Measurements from ENCODE around the gene SAMSN1. TPM values are rescaled to one million over a fixed set of nuclear protein-coding genes. Genes with fewer than 3 reads are reported as not detected.

The SAMSN1 gene
- total RNA-seq, 2 experiments from 2014 or later = 47.5 to 48.4 TPM

DNA sequence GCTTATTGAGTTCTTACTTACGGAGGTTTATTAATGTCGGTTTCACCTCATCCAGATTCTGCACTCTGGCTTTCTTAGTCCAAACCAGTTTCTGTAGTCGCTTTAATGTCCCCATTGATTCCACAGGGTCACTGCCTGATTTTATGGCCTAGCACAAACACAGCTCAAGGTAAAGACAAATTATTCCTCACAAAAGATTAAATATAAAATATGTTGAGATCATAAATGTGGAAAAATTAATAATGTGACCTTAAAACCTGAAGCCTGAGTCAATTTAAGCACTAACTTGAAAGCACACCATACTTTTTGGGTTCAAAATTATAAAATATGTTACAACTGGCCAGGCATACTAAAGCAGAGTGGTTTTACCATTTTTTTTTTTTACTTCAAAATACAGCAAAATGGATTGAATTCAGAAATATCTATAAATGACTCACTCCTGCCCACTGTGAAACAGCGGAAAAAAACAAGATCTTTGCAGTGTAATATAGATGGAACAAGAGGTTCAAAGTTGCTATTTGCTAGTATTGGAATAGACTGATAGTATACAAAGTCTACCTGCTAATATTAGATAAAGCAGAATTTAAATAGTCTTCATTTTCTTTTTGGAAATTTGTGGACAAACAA lies 37.6 kb upstream of the SAMSN1 start:
- CTCF ChIA-PET = interaction anchor here (0.6 kb wide), 1 partner anchor 154 kb away, joined by 3 read pairs; no protein-coding TSS in a partner anchor
- H3K4me3 Mint-ChIP-seq = no peak overlapping the region
- no peak for DNase-seq
- no peak overlapping the region for H3K27ac Mint-ChIP-seq
- H3K27me3 Mint-ChIP-seq = peaks cover 4% of the 10 kb centered on the region
- POLR2A ChIA-PET = no interaction called here
- H3K9me3 Mint-ChIP-seq = peaks cover 3% of the 10 kb centered on the region
- intact Hi-C loops (cut with micrococcal nuclease) = no loop called here
- H3K36me3 Mint-ChIP-seq = no peaks in the 10 kb centered on the region
- H3K4me1 Mint-ChIP-seq (ENCODE audit: low read depth) = peaks cover 22% of the 10 kb centered on the region

DNA sequence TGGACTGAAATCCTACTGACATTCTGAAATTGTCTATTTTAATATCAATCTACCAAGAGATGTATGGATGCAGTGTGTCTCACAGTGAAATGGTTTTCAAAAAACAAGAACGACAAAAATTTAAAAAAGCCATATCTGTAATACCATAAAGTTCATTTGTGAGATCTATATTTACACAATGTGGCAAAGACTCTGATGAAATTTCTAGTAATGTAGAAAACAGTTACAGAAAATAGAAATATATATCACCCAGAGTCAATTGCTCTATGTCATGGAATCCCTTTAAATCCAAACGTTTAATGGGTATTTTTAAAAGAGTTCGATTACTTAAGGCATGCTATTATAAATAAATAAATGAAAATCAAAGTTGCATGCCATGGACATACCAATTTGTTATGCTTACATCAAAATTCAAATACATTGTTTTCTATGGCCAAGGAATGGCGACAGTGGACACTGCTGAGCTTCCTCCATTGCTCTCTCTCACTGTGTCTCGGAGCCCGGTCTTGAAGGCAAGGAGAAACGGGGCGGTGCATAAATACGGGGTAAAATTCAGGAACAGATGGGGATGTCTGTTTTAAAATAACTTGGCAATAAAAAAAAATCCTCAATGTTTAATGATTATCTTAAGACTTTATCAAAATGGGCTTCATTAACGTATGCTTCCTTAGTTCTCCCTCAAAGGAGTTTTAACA lies 37.0 kb upstream of the SAMSN1 start:
- H3K27me3 Mint-ChIP-seq = peaks cover 4% of the 10 kb centered on the region
- POLR2A ChIA-PET = no interaction called here
- H3K36me3 Mint-ChIP-seq = no peaks in the 10 kb centered on the region
- H3K4me1 Mint-ChIP-seq (ENCODE audit: low read depth) = peaks cover 24% of the 10 kb centered on the region
- intact Hi-C loops (cut with micrococcal nuclease) = loop anchor here (1.0 kb wide), 2 partner anchors 7 to 35 kb away; no protein-coding TSS in a partner anchor
- no peak overlapping the region for H3K4me3 Mint-ChIP-seq
- CTCF ChIA-PET = interaction anchor here (0.6 kb wide), 1 partner anchor 155 kb away, joined by 3 read pairs; no protein-coding TSS in a partner anchor
- H3K9me3 Mint-ChIP-seq = no peaks in the 10 kb centered on the region
- DNase-seq = no peak
- H3K27ac Mint-ChIP-seq = no peak overlapping the region

- intact Hi-C loops (cut with micrococcal nuclease) = loop anchor here (1.0 kb wide), 2 partner anchors 8 to 34 kb away; no protein-coding TSS in a partner anchor
- H3K4me1 Mint-ChIP-seq (ENCODE audit: low read depth) = peaks cover 24% of the 10 kb centered on the region
- ChIA-PET POLR2A (no interaction called here), CTCF (no interaction called here)
- peak overlapping the region; percentile 26 for H3K27ac Mint-ChIP-seq
- H3K36me3 Mint-ChIP-seq = no peaks in the 10 kb centered on the region
- peak; percentile 17 for DNase-seq
- no peaks in the 10 kb centered on the region for H3K9me3 Mint-ChIP-seq
- peaks cover 4% of the 10 kb centered on the region for H3K27me3 Mint-ChIP-seq
- peak overlapping the region; percentile 42 for H3K4me3 Mint-ChIP-seq
These were observed 35.9 kb upstream of the SAMSN1 start for GRCh38 chr21:14581902-14582457.

GRCh38 chr21:14573244-14573643 lies 27.1 kb upstream of the SAMSN1 start:
- no peak for DNase-seq
- CTCF ChIA-PET = interaction anchor here (1.2 kb wide), 1 partner anchor 28 kb away, joined by 3 read pairs; no protein-coding TSS in a partner anchor
- no peaks in the 10 kb centered on the region for H3K36me3 Mint-ChIP-seq
- POLR2A ChIA-PET = no interaction called here
- peak overlapping the region; percentile 29 for H3K27ac Mint-ChIP-seq
- no peaks in the 10 kb centered on the region for H3K9me3 Mint-ChIP-seq
- no peak overlapping the region for H3K4me3 Mint-ChIP-seq
- intact Hi-C loops (cut with micrococcal nuclease) = loop anchor here (2.0 kb wide), 3 partner anchors 16 to 38 kb away; partner anchors contain the start of gene SAMSN1
- no peaks in the 10 kb centered on the region for H3K27me3 Mint-ChIP-seq
- H3K4me1 Mint-ChIP-seq (ENCODE audit: low read depth) = peaks cover 16% of the 10 kb centered on the region

- H3K4me1 Mint-ChIP-seq (ENCODE audit: low read depth) = peaks cover 14% of the 10 kb centered on the region
- intact Hi-C loops (cut with micrococcal nuclease) = loop anchor here (2.0 kb wide), 3 partner anchors 17 to 37 kb away; partner anchors contain the start of gene SAMSN1
- H3K36me3 Mint-ChIP-seq = no peaks in the 10 kb centered on the region
- ChIA-PET CTCF (interaction anchor here (0.8 to 1.1 kb wide), 2 partner anchors 9 to 166 kb away, joined by 3 read pairs; no protein-coding TSS in a partner anchor), POLR2A (interaction anchor here (1.1 kb wide), 1 partner anchor 8 kb away, joined by 3 read pairs; no protein-coding TSS in a partner anchor)
- peak overlapping the region; percentile 5 for H3K27ac Mint-ChIP-seq
- no peak for DNase-seq
- no peaks in the 10 kb centered on the region for H3K27me3 Mint-ChIP-seq
- H3K9me3 Mint-ChIP-seq = no peaks in the 10 kb centered on the region
- H3K4me3 Mint-ChIP-seq = no peak overlapping the region
These were observed 26.2 kb upstream of the SAMSN1 start for GRCh38 chr21:14572204-14572780.

- no peak overlapping the region for H3K27ac Mint-ChIP-seq
- CTCF ChIA-PET = no interaction called here
- no peak overlapping the region for H3K4me3 Mint-ChIP-seq
- no peaks in the 10 kb centered on the region for H3K36me3 Mint-ChIP-seq
- peaks cover 16% of the 10 kb centered on the region for H3K4me1 Mint-ChIP-seq (ENCODE audit: low read depth)
- intact Hi-C loops (cut with micrococcal nuclease) = no loop called here
- no peak for DNase-seq
- POLR2A ChIA-PET = no interaction called here
- H3K9me3 Mint-ChIP-seq = no peaks in the 10 kb centered on the region
- no peaks in the 10 kb centered on the region for H3K27me3 Mint-ChIP-seq
These were observed 23.8 kb upstream of the SAMSN1 start for GRCh38 chr21:14569868-14570267.

DNA sequence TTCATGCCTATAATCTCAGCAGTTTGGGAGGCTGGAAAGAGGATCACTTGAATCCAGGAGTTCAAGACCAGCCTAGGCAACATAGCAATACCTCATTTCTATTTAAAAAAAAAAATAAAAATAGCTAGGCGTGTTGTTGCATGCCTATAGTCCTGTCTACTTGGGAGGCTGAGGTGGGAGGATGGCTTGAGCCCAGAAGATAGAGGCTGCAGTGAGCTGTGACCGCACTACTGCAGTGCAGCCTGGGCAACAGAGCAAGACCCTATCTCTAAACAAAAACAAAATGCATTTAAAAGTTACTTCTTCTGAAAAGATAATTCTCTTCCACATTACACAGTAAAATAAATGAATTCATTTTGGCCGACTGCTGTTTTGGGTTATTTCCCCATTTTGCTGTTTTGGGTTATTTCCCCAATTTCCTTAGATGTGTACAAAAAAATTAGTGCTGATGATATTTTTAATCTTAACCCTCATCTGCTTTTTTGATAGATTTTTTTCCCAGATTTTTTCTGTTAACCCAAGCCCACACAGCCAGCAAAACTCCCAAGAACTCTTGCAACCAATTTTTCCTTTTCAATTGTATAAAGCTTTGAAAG lies 23.0 kb upstream of the SAMSN1 start:
- ChIA-PET POLR2A (no interaction called here), CTCF (no interaction called here)
- Mint-ChIP-seq H3K27ac (no peak overlapping the region), H3K27me3 (no peaks in the 10 kb centered on the region), H3K36me3 (no peaks in the 10 kb centered on the region), H3K4me3 (no peak overlapping the region), H3K4me1 (ENCODE audit: low read depth) (peaks cover 16% of the 10 kb centered on the region), H3K9me3 (no peaks in the 10 kb centered on the region)
- DNase-seq = no peak
- intact Hi-C loops (cut with micrococcal nuclease) = no loop called here

- POLR2A ChIA-PET = no interaction called here
- H3K36me3 Mint-ChIP-seq = no peaks in the 10 kb centered on the region
- H3K27ac Mint-ChIP-seq = no peak overlapping the region
- intact Hi-C loops (cut with micrococcal nuclease) = no loop called here
- no peaks in the 10 kb centered on the region for H3K9me3 Mint-ChIP-seq
- peaks cover 7% of the 10 kb centered on the region for H3K4me1 Mint-ChIP-seq (ENCODE audit: low read depth)
- CTCF ChIA-PET = interaction anchor here (0.9 kb wide), 1 partner anchor 108 kb away, joined by 3 read pairs; no protein-coding TSS in a partner anchor
- H3K4me3 Mint-ChIP-seq = no peak overlapping the region
- no peaks in the 10 kb centered on the region for H3K27me3 Mint-ChIP-seq
- DNase-seq = no peak
These were observed 21.5 kb upstream of the SAMSN1 start for GRCh38 chr21:14567331-14568279.

DNA sequence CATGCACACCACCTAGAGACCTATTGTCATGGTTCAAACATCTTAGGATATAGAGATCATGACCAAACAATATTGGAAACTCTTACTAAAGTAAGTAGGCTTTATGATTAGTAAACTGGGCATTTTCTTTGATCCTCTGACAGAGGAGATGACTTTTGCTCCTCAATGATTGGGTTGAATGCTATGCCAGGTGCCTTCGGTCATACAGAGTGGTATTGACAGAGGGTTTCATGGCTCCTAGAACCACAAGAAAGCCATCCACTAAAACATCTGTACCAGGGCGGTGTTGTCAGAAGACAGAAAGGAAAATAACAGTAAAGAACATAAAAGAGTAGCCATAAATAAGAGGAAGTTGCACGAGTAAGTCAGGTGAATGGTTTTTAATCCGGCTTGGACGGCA lies 20.8 kb upstream of the SAMSN1 start:
- H3K27me3 Mint-ChIP-seq = no peaks in the 10 kb centered on the region
- no peaks in the 10 kb centered on the region for H3K9me3 Mint-ChIP-seq
- intact Hi-C loops (cut with micrococcal nuclease) = no loop called here
- H3K36me3 Mint-ChIP-seq = no peaks in the 10 kb centered on the region
- no peak overlapping the region for H3K4me3 Mint-ChIP-seq
- no peak for DNase-seq
- no peak overlapping the region for H3K27ac Mint-ChIP-seq
- ChIA-PET POLR2A (no interaction called here), CTCF (no interaction called here)
- H3K4me1 Mint-ChIP-seq (ENCODE audit: low read depth) = peaks cover 2% of the 10 kb centered on the region

- intact Hi-C loops (cut with micrococcal nuclease) = no loop called here
- ChIA-PET POLR2A (interaction anchor here (0.9 kb wide), 1 partner anchor 20 kb away, joined by 3 read pairs; no protein-coding TSS in a partner anchor), CTCF (interaction anchor here (1.0 kb wide), 1 partner anchor 9 kb away, joined by 3 read pairs; no protein-coding TSS in a partner anchor)
- Mint-ChIP-seq H3K27ac (no peak overlapping the region), H3K9me3 (peaks cover 10% of the 10 kb centered on the region), H3K4me1 (ENCODE audit: low read depth) (peaks cover 15% of the 10 kb centered on the region), H3K4me3 (no peak overlapping the region), H3K27me3 (no peaks in the 10 kb centered on the region), H3K36me3 (peaks cover 6% of the 10 kb centered on the region)
- DNase-seq = no peak
These were observed 16.8 kb upstream of the SAMSN1 start for GRCh38 chr21:14562959-14563358.

- Mint-ChIP-seq H3K27me3 (no peaks in the 10 kb centered on the region), H3K4me3 (no peak overlapping the region), H3K36me3 (peaks cover 6% of the 10 kb centered on the region), H3K27ac (no peak overlapping the region), H3K9me3 (peaks cover 10% of the 10 kb centered on the region), H3K4me1 (ENCODE audit: low read depth) (peaks cover 19% of the 10 kb centered on the region)
- ChIA-PET POLR2A (no interaction called here), CTCF (no interaction called here)
- intact Hi-C loops (cut with micrococcal nuclease) = no loop called here
- no peak for DNase-seq
These were observed 14.4 kb upstream of the SAMSN1 start for GRCh38 chr21:14560555-14560954.
